Transverse colon (tissue), 4 donors: ENCODE results near the gene SLC19A3.

Source experiments
- EP300 ChIP-seq: sonication (generic); formaldehyde crosslinking; IDR thresholded peaks from one replicate; pipeline ENCODE4 v1.6.1; 2017; ENCODE audit warnings: antibody characterized with exemption, low read depth
- POLR2A ChIP-seq: fragments of 450-650 bp; IDR thresholded peaks from one replicate; pipeline ENCODE4 v1.6.1; 2016; ENCODE audit warnings: antibody characterized with exemption, mild to moderate bottlenecking, moderate library complexity
- POLR2AphosphoS5 ChIP-seq, 3 donors: sonication (generic); formaldehyde crosslinking; IDR thresholded peaks; one replicate each; pipeline ENCODE4 v1.6.1; 2016; ENCODE audit warnings: antibody characterized with exemption in 3 of 3
- TF ChIP-seq, protein P1 (sequence below), 5 experiments: fragments of 200-600 bp in 3 of 5; fragments of 450-650 bp in 2 of 5; sonication (generic) in 3 of 5; IDR thresholded peaks; 1 replicate in 2 of 5; 2 replicates in 3 of 5; pipeline ENCODE4 v1.5.1; 2016 to 2017; ENCODE audit warnings: antibody characterized with exemption in 5 of 5, inconsistent platforms in 3 of 5, mild to moderate bottlenecking in 2 of 5, moderate library complexity in 1 of 5

DNA sequence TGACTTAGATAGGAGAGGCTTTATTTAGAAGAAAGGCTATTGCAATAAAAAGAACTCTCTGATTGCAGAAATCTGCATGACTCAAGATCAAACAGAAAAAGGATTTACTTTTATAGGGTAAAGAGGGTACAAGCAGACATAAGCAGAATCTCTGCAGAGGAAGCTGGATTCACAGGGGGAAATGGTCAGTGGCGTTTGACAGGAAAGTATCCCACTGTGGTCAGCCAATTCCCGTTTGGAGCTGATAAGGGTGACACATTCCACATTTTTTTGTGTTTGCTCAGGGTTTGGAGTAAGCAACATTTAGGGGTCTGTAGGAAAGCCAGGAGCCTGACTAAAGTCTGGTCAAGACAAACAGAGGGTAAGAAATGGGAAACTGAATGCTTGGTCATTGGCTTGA lies 75.2 kb downstream of the SLC19A3 start:
- TF ChIP-seq POLR2A (no peak), EP300 (no peak), POLR2AphosphoS5 (IDR thresholded peaks at IDR 0.05) (no peak)
- TF ChIP-seq, protein P1, sequence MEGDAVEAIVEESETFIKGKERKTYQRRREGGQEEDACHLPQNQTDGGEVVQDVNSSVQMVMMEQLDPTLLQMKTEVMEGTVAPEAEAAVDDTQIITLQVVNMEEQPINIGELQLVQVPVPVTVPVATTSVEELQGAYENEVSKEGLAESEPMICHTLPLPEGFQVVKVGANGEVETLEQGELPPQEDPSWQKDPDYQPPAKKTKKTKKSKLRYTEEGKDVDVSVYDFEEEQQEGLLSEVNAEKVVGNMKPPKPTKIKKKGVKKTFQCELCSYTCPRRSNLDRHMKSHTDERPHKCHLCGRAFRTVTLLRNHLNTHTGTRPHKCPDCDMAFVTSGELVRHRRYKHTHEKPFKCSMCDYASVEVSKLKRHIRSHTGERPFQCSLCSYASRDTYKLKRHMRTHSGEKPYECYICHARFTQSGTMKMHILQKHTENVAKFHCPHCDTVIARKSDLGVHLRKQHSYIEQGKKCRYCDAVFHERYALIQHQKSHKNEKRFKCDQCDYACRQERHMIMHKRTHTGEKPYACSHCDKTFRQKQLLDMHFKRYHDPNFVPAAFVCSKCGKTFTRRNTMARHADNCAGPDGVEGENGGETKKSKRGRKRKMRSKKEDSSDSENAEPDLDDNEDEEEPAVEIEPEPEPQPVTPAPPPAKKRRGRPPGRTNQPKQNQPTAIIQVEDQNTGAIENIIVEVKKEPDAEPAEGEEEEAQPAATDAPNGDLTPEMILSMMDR (IDR thresholded peaks at IDR 0.05), result no peak
